IMR-90 (cell line): ENCODE results near the gene EVI5. TPM values are rescaled to one million over a fixed set of nuclear protein-coding genes. Genes with fewer than 3 reads are reported as not detected.

ENCODE experiments used
- ATAC-seq: fragments of 200-7000 bp; cut with Tn5 transposase; 2 replicates; pipeline ENCODE4 v1.9.1; 2020; ENCODE audit warnings: low read depth, mild to moderate bottlenecking, moderate library complexity
- BruUV-seq: library from RNA; stranded (reverse); fragments of 400-500 nt; replicated peaks from 2 replicates; lab custom pipeline; 2021; lab: Mats Ljungman, UMichigan
- CTCF ChIA-PET: fragments of 300-600 bp; formaldehyde crosslinking; extraction: SDS; loops from one replicate; lab custom pipeline; 2021; ENCODE audit warnings: antibody characterized with exemption; lab: Yijun Ruan, JAX
- POLR2A ChIA-PET: fragments of 300-600 bp; sonication (Branson Sonifier 250); formaldehyde crosslinking; loops from one replicate; lab custom pipeline; 2022; ENCODE audit warnings: antibody characterized with exemption; ENCODE audit not compliant: unreplicated experiment; lab: Charles Lee
- DNase-seq: peaks from one replicate; pipeline ENCODE4 v3.0.0; 2013
- H2AFZ ChIP-seq: replicated peaks from 2 replicates; pipeline ENCODE3; 2013; ENCODE audit warnings: low read length, mild to moderate bottlenecking; ENCODE audit not compliant: poor library complexity
- H2AK5ac ChIP-seq: 2 replicates; pipeline ENCODE4 v1.6.1; 2013; ENCODE audit warnings: low read depth, low read length, inconsistent platforms
- H2AK9ac ChIP-seq: replicated peaks from 2 replicates; pipeline ENCODE3; 2013; ENCODE audit warnings: mild to moderate bottlenecking, low read depth, low read length, moderate library complexity; ENCODE audit not compliant: poor library complexity
- H2BK120ac ChIP-seq: 2 replicates; pipeline ENCODE4 v1.6.1; 2013; ENCODE audit warnings: low read depth, low read length, inconsistent platforms
- H2BK15ac ChIP-seq: 3 replicates; pipeline ENCODE4 v1.6.1; 2013; ENCODE audit warnings: low read depth, low read length, inconsistent platforms
- H2BK20ac ChIP-seq: 2 replicates; pipeline ENCODE4 v1.6.1; 2013; ENCODE audit warnings: low read depth, mild to moderate bottlenecking, inconsistent platforms, low read length, moderate library complexity
- H2BK5ac ChIP-seq: 2 replicates; pipeline ENCODE4 v1.6.1; 2013; ENCODE audit warnings: mild to moderate bottlenecking, low read depth, low read length, inconsistent platforms; ENCODE audit not compliant: poor library complexity, severe bottlenecking
- H3K14ac ChIP-seq: replicated peaks from 2 replicates; pipeline ENCODE4 v1.6.1; 2013; ENCODE audit warnings: low read depth, low read length, inconsistent platforms
- H3K18ac ChIP-seq: 2 replicates; pipeline ENCODE4 v1.6.1; 2013; ENCODE audit warnings: low read depth, low read length, control low read depth
- H3K23ac ChIP-seq: 2 replicates; pipeline ENCODE4 v1.6.1; 2013; ENCODE audit warnings: low read depth, low read length, inconsistent platforms
- H3K27ac ChIP-seq: 2 replicates; pipeline ENCODE4 v1.5.1; 2013; ENCODE audit warnings: mild to moderate bottlenecking, control low read depth, low read length; ENCODE audit not compliant: insufficient read depth
- H3K27me3 ChIP-seq: 2 replicates; pipeline ENCODE4 v1.6.1; 2013; ENCODE audit warnings: low read length; ENCODE audit not compliant: control insufficient read depth, insufficient read depth
- H3K36me3 ChIP-seq: 2 replicates; pipeline ENCODE4 v1.6.1; 2013; ENCODE audit warnings: low read length, mixed read lengths; ENCODE audit not compliant: control insufficient read depth, insufficient read depth
- H3K4ac ChIP-seq: 2 replicates; pipeline ENCODE4 v1.6.1; 2013; ENCODE audit warnings: low read depth, low read length, inconsistent platforms
- H3K4me1 ChIP-seq: 2 replicates; pipeline ENCODE4 v1.6.1; 2013; ENCODE audit warnings: low read length, mixed read lengths; ENCODE audit not compliant: control insufficient read depth, insufficient read depth
- H3K4me2 ChIP-seq: 2 replicates; pipeline ENCODE4 v1.6.1; 2013; ENCODE audit warnings: low read depth, mild to moderate bottlenecking, control low read depth, low read length, moderate library complexity
- H3K4me3 ChIP-seq: 2 replicates; pipeline ENCODE4 v1.5.1; 2013; ENCODE audit warnings: low read depth, mild to moderate bottlenecking, control low read depth, low read length, moderate library complexity; ENCODE audit not compliant: insufficient read depth
- H3K56ac ChIP-seq: 2 replicates; pipeline ENCODE4 v1.6.1; 2013; ENCODE audit warnings: low read length, inconsistent platforms; ENCODE audit not compliant: insufficient read depth; ENCODE audit errors: extremely low read depth
- H3K79me1 ChIP-seq, 2 experiments: 2 replicates each; pipeline ENCODE4 v1.6.1; 2013; ENCODE audit warnings: low read length in 2 of 2, inconsistent platforms in 1 of 2, low read depth in 1 of 2
- H3K9ac ChIP-seq: 2 replicates; pipeline ENCODE4 v1.6.1; 2013; ENCODE audit warnings: low read depth, low read length, control low read depth
- H3K9me1 ChIP-seq: 2 replicates; pipeline ENCODE4 v1.6.1; 2013; ENCODE audit warnings: low read length, inconsistent platforms; ENCODE audit not compliant: insufficient read depth
- H3K9me3 ChIP-seq: 2 replicates; pipeline ENCODE4 v1.6.1; 2013; ENCODE audit warnings: low read length; ENCODE audit not compliant: control insufficient read depth, insufficient read depth
- H4K20me1 ChIP-seq: 2 replicates; pipeline ENCODE4 v1.6.1; 2013; ENCODE audit warnings: low read length, inconsistent platforms; ENCODE audit not compliant: insufficient read depth
- H4K5ac ChIP-seq: 2 replicates; pipeline ENCODE4 v1.6.1; 2013; ENCODE audit warnings: mild to moderate bottlenecking, low read depth, low read length, control low read depth
- H4K8ac ChIP-seq, 2 experiments: 2 replicates each; pipeline ENCODE4 v1.6.1; 2013; ENCODE audit warnings: low read depth in 2 of 2, low read length in 2 of 2, control low read depth in 1 of 2, inconsistent platforms in 1 of 2
- H4K91ac ChIP-seq: 2 replicates; pipeline ENCODE4 v1.6.1; 2013; ENCODE audit warnings: low read depth, low read length, inconsistent platforms; ENCODE audit not compliant: insufficient read depth
- BHLHE40 ChIP-seq: fragments of 150-350 bp; IDR thresholded peaks from 2 replicates; pipeline ENCODE4 v1.6.1; 2016; ENCODE audit warnings: mild to moderate bottlenecking, low read depth, low read length
- CHD1 ChIP-seq: IDR thresholded peaks from 2 replicates; pipeline ENCODE4 v1.6.1; 2012; ENCODE audit warnings: low read depth, low read length, improper control_type of control experiment
- CTCF ChIP-seq: conservative IDR thresholded peaks from 2 replicates; pipeline ENCODE4 v1.5.1; 2012; ENCODE audit warnings: mild to moderate bottlenecking, low read depth, low read length, improper control_type of control experiment
- ELK1 ChIP-seq: fragments of 150-350 bp; IDR thresholded peaks from 2 replicates; pipeline ENCODE4 v1.6.1; 2016; ENCODE audit warnings: low read depth, mild to moderate bottlenecking, low read length, moderate library complexity, borderline replicate concordance
- FOS ChIP-seq: fragments of 150-350 bp; IDR thresholded peaks from 2 replicates; pipeline ENCODE4 v1.6.1; 2016; ENCODE audit warnings: low read depth, low read length
- MAFK ChIP-seq: IDR thresholded peaks from 2 replicates; pipeline ENCODE4 v1.6.1; 2012; ENCODE audit warnings: low read depth, low read length, improper control_type of control experiment
- MAZ ChIP-seq: IDR thresholded peaks from 2 replicates; pipeline ENCODE4 v1.6.1; 2012; ENCODE audit warnings: low read depth, mild to moderate bottlenecking, low read length, improper control_type of control experiment, moderate library complexity, borderline replicate concordance
- MXI1 ChIP-seq: IDR thresholded peaks from 2 replicates; pipeline ENCODE4 v1.6.1; 2012; ENCODE audit warnings: low read depth, mild to moderate bottlenecking, low read length, moderate library complexity, borderline replicate concordance
- NFE2L2 ChIP-seq: fragments of 150-350 bp; IDR thresholded peaks from 2 replicates; pipeline ENCODE4 v1.6.1; 2016; ENCODE audit warnings: low read depth, mild to moderate bottlenecking, low read length
- POLR2A ChIP-seq: IDR thresholded peaks from 2 replicates; pipeline ENCODE4 v1.6.1; 2012; ENCODE audit warnings: mild to moderate bottlenecking, low read depth, low read length
- RAD21 ChIP-seq: IDR thresholded peaks from 2 replicates; pipeline ENCODE4 v1.6.1; 2012; ENCODE audit warnings: low read length, improper control_type of control experiment
- RCOR1 ChIP-seq: IDR thresholded peaks from 2 replicates; pipeline ENCODE4 v1.6.1; 2012; ENCODE audit warnings: mild to moderate bottlenecking, low read length, improper control_type of control experiment; ENCODE audit not compliant: insufficient replicate concordance
- RFX5 ChIP-seq: IDR thresholded peaks from 2 replicates; pipeline ENCODE4 v1.8.0; 2012; ENCODE audit warnings: low read depth, mild to moderate bottlenecking, low read length, moderate library complexity
- SMC3 ChIP-seq: fragments of 150-350 bp; IDR thresholded peaks from 2 replicates; pipeline ENCODE4 v1.6.1; 2016; ENCODE audit warnings: low read depth, mild to moderate bottlenecking, antibody characterized with exemption, low read length, moderate library complexity
- USF2 ChIP-seq: fragments of 150-350 bp; IDR thresholded peaks from 2 replicates; pipeline ENCODE4 v1.6.1; 2017; ENCODE audit warnings: mild to moderate bottlenecking, antibody characterized with exemption, low read length, low read depth
- WGBS, 2 experiments: methylation state at CpG; one replicate each; pipeline versions ENCODE4 v1.1.5 to v1.1.7; 2013; ENCODE audit warnings: missing lambda C conversion rate in 2 of 2; ENCODE audit not compliant: insufficient read length in 1 of 2; ENCODE audit errors: extremely low coverage in 2 of 2; 5-methylcytosine and 5-hydroxymethylcytosine counted together
- dilution Hi-C: fragments of 300-500 bp; cut with HindIII; formaldehyde crosslinking; loops from one replicate; pipeline ENCODE4 v1.14.3; 2018; ENCODE audit warnings: low sequenced_read_pairs; ENCODE audit not compliant: unreplicated experiment
- in situ Hi-C: fragments of 300-500 bp; cut with MboI; formaldehyde crosslinking; loops from 3 replicates; pipeline ENCODE4 v1.14.3; 2019; ENCODE audit warnings: low sequenced_read_pairs, inconsistent platforms, mixed read lengths
- intact Hi-C: fragments of 100-400 bp; cut with micrococcal nuclease; formaldehyde crosslinking; loops from 2 replicates; pipeline ENCODE4 v1.10.0; 2022
- polyA plus RNA-seq, 3 experiments: library from polyadenylated mRNA; depleted of rRNA; stranded (reverse); fragments of >200 nt; gene quantifications; 2 replicates each; pipeline ENCODE4 v1.2.3, GENCODE V29; 2012; ENCODE audit warnings: low replicate concordance in 1 of 3
- total RNA-seq: library from RNA; depleted of rRNA; stranded (reverse); fragments of >200 nt; gene quantifications from 2 replicates; pipeline ENCODE4 v1.2.3, GENCODE V29; 2012

Gene EVI5
- total and polyA plus RNA-seq, 2 of the 4 experiments (the other 2 are of a cell fraction), result 13.9 to 26.9 TPM

GRCh38 chr1:92778376-92778775 is 6.5 kb downstream of the EVI5 start:
- in situ Hi-C loops (no loop called here), dilution Hi-C loops (no loop called here), intact Hi-C loops (no loop called here)
- no peaks in the 10 kb centered on the region; the same call in 1 of the 2 replicates for H3K36me3 ChIP-seq
- H3K18ac ChIP-seq, result no peak overlapping the region
- H4K8ac ChIP-seq, result no peak overlapping the region
- H4K91ac ChIP-seq, result no peak overlapping the region
- ATAC-seq (no peak), DNase-seq (no peak)
- no peak overlapping the region for H2BK20ac ChIP-seq
- H3K4me1 ChIP-seq, result no peaks in the 10 kb centered on the region
- no peak overlapping the region for H3K4me2 ChIP-seq
- H4K20me1 ChIP-seq, result peaks cover 41% of the 10 kb centered on the region
- H2AK5ac ChIP-seq, result no peak overlapping the region
- no TSS peak for BruUV-seq
- H4K5ac ChIP-seq, result no peak overlapping the region
- CTCF ChIA-PET, result no interaction called here
- H2BK5ac ChIP-seq, result no peak overlapping the region
- POLR2A ChIA-PET, result no interaction called here
- no peak overlapping the region for H3K9ac ChIP-seq
- no peak overlapping the region for H3K23ac ChIP-seq
- no peaks in the 10 kb centered on the region for H3K27me3 ChIP-seq
- no peak overlapping the region for H3K56ac ChIP-seq
- 0 out of 2 replicates have a peak, but pooled peaks cover 2% of the 10 kb centered on the region for H3K9me1 ChIP-seq
- H2BK120ac ChIP-seq, result no peak overlapping the region
- no peak overlapping the region for H3K14ac ChIP-seq
- no peak for TF ChIP-seq FOS
- TF ChIP-seq MAFK, result no peak
- no peak for TF ChIP-seq ELK1
- no peak for TF ChIP-seq USF2
- TF ChIP-seq CHD1, result no peak
- TF ChIP-seq MXI1, result no peak
- no peak for TF ChIP-seq POLR2A
- TF ChIP-seq CTCF, result no peak
- TF ChIP-seq RFX5, result no peak
- TF ChIP-seq NFE2L2, result no peak
- TF ChIP-seq RCOR1, result no peak
- TF ChIP-seq RAD21, result no peak
- TF ChIP-seq MAZ, result no peak
- no peak for TF ChIP-seq BHLHE40
- TF ChIP-seq SMC3, result no peak
- whole genome bisulfite sequencing, 2 experiments, result no CpG with 5 or more reads among the region's 1 CpG
- no peaks in the 10 kb centered on the region for H3K9me3 ChIP-seq
- no peak overlapping the region for H3K4ac ChIP-seq
- no peak overlapping the region for H2BK15ac ChIP-seq
- H3K27ac ChIP-seq, result no peak overlapping the region
- no peak overlapping the region for H2AFZ ChIP-seq
- H3K79me1 ChIP-seq, result peaks cover 9 to 66% of the 10 kb centered on the region in 2 experiments
- H2AK9ac ChIP-seq, result no peak overlapping the region
- no peak overlapping the region for H3K4me3 ChIP-seq
